Measurements from ENCODE around the gene IQSEC1.

The IQSEC1 gene

DNA sequence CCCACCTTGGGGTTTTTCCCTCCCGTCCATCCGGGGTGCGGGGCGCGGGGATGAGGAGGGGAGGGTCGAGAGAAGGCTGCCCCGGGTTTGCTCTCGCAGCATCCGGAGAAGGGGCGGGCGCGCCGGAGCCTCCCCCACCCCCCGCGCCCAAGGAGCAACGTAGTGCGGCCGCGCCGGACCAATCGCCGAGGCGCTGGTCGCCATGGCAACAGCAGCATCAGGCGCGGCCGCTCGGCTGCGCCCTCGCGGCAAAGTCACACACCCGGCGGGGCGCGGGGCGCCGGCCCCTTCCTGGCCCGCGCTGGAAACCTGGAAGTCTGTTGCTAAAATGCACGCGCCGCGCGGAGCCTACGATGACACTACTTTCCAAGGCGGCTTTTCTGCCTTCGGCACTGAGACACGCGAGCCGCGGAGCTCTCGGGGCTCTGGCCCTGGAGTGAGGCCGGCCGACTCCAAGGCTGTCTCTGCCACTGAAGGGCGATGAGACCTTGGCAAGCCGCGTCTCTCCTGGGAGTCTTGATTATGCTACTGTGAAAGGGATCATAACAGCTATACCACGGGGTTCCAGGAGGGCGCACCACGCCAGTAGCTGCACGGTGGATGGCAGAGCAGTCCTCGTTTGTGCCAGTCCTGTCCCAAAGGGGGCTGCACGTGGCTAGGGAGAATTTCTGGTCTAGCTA, at the start of gene IQSEC1:
TSS of gene IQSEC1 (minus strand) at position 104 of the 680 bp plus-strand sequence. CDS start 415 bp downstream, outside the sequence.
- peak; percentile 77 for DNase-seq

DNA sequence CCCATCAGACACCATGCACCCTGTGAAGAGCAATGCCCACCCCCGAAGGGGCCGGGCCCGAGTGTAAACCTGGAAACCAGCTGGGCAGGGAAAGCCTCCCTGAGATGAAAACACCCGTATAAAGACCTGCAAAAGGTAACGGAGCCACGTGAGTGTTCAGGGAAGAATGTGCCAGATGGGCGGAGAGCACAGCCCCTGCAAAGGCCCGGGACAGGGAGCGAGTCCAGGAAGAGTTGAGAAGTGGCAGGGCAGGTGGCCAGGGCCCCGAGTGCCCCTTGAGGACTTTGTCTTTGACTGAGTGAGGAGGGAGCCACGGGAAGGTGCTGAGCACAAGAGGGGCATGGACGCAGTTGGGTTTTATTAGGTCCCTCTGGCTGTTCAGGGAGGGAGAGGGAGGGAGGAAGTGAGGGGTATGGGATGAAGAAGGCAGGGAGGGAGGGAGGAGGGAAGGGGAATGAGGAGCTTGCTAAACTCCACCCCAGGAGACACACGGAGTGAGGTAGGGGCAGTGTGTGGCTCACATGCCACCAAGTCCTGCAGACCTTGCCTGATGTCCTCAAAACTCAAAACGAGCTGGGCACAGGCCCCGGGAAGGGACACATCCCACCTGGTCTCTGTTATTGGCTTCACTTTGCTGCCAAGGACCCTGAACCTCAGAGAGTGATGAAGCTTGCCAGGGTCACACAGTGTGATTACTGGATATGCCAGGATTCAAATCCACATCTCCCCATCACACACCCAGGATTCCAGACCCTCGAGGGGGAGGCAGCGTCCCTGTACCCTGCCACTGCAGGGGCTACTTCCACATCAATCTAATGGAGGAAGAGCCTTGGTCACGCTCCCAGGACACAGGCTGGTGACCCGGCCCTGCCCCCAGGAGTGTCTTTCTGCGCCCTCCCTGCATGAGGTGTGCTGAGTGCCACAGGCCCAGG, 49.1 kb upstream of the IQSEC1 start:
- DNase-seq: no peak

DNA sequence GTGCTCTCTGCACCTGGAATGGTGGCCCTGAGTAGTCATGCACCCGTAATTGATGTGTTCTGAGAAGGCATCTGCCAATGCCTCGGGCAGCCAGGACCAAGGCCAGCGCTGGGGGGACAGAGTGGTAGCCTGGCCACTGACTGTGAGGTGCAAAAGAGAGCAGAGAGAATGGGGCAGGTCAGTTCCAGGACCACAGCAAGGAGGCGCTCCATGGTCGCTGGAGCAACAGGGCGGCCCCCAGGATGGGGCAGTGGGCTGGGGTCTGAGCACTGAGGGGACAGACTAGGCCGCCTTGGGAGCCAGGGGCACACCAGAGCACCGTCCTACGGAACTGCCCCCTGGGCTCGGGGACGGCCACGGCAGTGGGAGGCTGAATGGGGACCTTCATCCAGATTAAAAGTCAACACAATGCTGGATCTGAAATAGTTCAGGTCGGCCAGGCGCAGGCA, 48.3 kb upstream of the IQSEC1 start:
- DNase-seq: no peak

- DNase-seq: no peak
These were observed 47.8 kb upstream of the IQSEC1 start for GRCh38 chr3:13120928-13121552.

DNA sequence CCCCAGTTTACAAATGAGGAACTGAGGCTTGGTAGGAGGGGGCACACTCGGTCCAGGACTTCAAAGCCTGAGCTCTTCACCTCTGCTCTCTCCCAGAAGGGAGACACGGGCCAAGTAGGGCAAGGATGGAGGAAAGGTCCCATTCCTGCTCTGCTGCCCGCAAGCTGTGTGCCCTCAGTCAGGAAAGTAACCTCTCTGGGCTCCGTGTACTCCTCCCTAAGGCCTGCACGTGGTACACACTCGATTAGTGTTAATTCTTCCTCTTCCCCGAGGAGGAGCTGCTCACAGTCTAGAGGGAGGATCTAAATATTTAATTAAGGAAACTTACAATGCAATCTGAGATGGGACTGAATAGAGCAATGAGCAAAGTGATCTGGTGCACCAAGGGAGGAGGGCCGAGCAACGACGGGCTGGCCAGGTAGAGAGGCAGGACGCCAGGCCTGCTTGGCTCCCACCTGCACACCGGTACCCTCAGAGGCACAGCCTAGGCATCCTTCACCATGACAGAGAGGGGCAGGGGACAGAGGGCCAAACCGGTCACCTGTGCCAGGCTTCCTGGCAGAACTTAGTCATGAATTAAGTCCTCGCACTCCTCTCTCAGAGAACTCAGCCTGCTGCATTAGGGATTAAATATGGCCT, 47.2 kb upstream of the IQSEC1 start:
- DNase-seq: no peak

GRCh38 chr3:13119471-13120220, 46.4 kb upstream of the IQSEC1 start:
- DNase-seq: no peak

GRCh38 chr3:13116426-13116825, 43.2 kb upstream of the IQSEC1 start:
- no peak for DNase-seq

DNA sequence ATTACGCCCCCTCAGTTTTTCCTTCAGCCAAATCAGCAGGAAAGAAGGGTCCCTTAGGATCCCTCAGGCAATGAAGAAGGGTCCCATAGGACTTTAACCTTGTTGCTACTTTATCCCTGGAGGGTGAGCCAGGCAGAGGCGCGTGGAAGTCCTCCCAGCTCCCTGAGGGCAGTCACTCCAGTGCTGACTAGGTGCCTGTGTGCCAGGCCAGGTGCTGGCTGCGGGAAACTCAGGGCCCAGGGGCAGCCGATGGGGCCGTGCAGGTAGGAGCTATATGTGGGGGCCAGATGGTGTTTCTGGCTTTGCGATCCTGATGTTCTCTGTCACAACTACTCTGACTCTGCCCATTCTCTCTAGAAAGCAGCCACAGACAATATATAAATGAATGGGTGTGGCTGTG, 42.8 kb upstream of the IQSEC1 start:
- DNase-seq: no peak

DNA sequence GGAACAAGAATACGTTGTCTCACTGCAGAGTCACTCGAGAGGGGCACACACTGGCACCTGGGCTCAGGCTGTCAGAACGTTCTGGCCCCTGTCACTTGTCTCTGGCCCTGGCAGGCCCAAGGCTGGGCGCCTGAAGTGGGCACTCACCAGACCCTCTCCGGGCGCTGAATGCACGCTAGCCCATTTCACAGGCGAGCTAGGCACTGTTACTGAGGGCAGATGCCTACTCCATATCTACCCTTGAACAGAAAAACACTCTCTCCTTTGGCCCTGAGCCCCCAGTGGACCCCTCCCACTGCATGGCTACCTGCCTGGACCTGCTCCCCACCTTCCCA, 42.3 kb upstream of the IQSEC1 start:
- no peak for DNase-seq

DNA sequence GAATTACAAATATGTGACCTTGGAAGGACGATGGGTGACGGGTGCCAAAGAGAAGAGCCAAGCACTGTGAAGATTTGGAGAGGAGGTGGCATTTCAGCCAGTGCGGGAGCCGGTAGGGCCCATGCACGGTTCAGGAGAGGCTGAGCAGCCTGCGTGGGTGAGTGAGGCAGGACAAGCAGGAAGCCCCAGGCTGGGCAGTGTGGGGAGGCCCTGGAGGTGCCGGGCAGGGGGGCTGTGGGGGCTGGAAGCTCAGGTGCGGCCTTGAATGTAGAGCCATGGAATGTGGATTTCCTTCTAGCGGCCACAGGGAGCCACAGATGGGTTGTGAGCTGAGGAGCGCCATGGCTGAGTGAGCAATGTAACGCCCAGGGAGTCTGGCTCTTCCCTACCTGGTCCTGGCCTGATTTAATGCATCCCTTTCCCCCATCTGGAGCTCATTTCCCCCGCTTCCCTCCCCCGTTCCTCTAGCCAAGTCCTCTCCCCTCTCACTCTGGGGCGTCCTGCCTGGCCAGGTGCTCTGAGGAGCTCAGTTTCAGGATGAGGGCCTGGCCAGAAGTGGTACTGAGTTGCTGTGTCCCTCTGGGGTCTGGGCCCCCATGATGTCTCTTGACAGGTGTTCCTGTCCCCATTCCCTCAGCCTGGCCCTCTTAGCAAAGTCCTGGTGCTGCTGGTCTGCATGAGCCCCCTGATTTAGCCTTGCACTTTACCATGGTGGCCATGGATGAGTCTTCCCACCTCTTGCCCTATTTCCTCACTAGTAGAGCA, 41.8 kb upstream of the IQSEC1 start:
- no peak for DNase-seq

DNA sequence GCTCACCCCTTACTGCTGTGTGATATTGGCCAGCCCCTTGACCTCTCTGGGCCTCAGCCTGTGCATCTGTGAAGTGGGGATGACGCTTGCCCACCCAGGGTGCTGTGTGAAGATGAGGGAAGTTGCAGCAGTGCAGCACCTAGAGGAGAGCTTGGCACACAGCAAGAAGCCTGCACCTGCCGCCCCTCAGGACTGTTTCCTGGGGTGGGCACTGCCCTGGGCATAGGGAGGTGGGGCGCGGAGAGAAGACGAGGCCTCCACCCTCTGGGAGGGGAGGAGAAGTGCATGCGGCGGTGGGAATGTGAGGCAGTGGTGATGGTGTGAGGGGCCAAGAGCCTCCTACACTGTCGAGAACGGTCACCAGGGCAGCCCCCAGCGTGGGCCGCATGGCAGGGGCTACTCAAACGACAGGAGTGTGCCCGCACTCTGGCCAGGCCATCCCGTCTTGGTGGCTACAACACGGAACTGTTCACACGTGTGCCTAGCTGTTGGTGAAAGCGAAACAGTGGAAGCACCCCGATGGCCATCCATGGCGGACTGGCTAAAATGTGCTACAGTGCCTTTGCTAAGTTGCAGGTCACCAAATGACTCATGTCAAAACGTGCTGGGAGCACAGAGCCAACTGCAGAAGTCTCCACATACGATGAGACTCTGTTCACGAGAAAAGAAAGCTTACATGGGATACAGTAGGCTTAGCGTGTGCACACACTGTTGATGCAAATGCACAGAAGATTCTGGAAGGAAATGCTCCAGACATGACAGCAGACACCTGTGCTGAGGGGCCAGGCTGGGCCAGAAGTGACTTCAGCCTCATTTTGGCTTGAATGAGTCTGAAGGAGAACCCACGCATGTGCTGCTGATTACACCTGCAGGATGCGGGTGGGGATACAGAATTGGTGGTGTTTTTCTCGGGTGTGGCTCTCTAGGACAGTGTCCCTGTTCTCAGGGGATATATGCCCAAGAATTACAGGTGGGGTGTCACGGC, 40.4 kb upstream of the IQSEC1 start:
- DNase-seq: no peak

DNA sequence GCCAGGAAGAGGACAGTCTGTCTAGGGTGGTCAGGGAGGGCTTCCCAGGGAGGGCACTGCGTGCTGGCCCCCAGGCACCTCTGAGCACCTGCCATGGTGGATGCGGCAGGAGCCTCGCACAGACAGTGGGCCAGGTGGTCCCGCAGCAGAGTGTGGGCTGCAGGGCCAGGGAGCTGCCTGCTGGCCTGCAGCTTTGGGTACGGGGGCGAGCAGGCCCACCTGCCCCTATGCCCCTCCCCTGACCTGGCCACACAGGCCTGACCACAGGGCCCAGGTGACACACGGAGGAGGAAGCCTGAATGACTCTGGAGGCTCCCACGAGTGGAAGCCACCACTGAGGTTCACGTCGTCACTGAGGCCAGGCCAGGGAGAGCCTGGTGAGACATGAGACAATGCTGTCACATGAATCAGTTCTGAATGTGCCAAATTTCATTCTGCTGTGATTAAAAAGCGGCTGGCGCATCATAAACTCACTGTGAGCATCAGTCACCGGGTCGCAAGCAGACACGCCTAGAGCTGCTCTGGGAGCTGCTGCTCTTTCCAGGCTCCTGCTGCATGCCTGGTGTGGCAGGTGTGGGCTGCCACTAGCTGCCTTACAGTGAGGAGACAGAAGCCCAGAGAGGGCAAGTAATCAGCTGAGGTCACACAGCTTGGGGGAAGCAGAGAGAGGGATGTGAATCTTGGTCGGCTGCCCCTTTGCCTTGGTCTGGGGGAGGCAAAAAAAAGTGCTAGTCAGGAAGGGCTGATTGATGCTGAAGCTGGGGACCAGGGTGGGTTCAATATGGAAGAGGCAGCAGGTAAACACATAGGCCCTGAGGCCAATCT, 39.5 kb upstream of the IQSEC1 start:
- DNase-seq: no peak

DNA sequence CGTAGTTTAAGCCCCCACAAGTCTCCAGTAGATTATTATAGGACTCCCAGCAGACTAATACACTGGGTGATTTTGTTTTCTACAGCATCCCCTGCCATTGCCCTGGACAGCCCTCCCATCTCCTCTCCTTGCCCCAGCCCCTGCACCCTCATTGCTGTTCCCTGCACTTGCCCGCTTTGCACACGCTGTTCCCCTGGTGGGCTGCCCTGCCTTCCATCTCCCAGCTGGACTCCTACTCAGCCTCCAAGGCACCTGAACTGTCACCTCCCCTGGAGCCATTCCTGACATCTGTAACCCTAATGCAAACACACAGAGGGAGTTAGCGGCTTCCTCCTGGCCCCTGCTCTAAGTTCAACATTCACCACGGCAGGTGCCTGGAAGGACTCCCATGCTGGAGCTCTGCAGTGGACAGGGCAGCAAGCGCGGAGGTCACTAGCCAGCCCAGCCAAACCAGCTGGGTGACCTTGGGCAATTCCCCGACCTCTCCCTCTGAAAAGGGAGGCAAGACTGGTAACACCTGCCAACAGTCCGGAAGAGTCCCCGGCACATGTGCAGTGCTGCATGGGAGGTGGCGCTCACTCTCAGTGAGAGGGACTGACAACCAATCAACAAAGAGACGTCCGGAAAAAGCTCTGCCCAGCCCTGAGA, 38.8 kb upstream of the IQSEC1 start:
- DNase-seq: no peak

- DNase-seq: no peak
These were observed 38.1 kb upstream of the IQSEC1 start for GRCh38 chr3:13111173-13111872.

DNA sequence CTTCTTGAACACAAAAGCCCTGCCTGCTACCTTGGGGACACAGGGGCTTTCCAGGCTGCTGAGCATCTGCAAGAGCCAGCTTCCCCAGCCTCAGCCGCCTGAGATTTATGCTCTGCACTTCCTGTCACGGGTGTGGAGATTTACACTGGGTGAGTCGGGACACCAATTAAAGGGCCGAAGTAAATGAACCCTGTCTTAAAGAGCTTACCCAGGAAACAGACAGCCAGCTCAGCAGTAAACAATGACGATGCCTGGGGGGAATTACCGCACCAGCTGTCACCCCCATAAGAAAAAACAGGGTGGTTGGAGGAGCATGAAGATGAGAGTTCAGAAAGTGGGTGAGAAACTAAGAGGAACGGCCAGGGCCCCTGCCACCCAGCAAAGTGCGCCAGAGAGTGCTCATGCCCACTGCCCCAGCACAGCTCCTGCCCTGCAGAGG, 37.5 kb upstream of the IQSEC1 start:
- peak; percentile 19 for DNase-seq

- DNase-seq: no peak
These were observed 36.3 kb upstream of the IQSEC1 start for GRCh38 chr3:13109516-13109915.

- no peak for DNase-seq
These were observed 35.6 kb upstream of the IQSEC1 start for GRCh38 chr3:13108861-13109260.

GRCh38 chr3:13107661-13108060, 34.4 kb upstream of the IQSEC1 start:
- DNase-seq: no peak
